ENCODE measurements around the gene ATF6.

ATF6 gene

GRCh38 chr1:161834967-161835550 lies 68.9 kb downstream of the ATF6 start:
- DNase-seq: no peak

GRCh38 chr1:161836018-161836417 lies 69.9 kb downstream of the ATF6 start:
- no peak for DNase-seq

- DNase-seq: no peak
Measured at GRCh38 chr1:161838362-161838761, 72.2 kb downstream of the ATF6 start.

GRCh38 chr1:161838885-161839284 lies 72.8 kb downstream of the ATF6 start:
- DNase-seq: no peak

GRCh38 chr1:161839591-161839990 lies 73.5 kb downstream of the ATF6 start:
- DNase-seq: no peak

GRCh38 chr1:161840363-161840762 lies 74.2 kb downstream of the ATF6 start:
- no peak for DNase-seq

GRCh38 chr1:161843156-161843555 lies 77.0 kb downstream of the ATF6 start:
- DNase-seq: no peak

GRCh38 chr1:161844696-161845095 lies 78.6 kb downstream of the ATF6 start:
- no peak for DNase-seq

GRCh38 chr1:161848676-161849075 lies 82.6 kb downstream of the ATF6 start:
- DNase-seq: no peak

GRCh38 chr1:161849518-161849917 lies 83.4 kb downstream of the ATF6 start:
- DNase-seq: no peak

- no peak for DNase-seq
Measured at GRCh38 chr1:161855260-161855659, 89.1 kb downstream of the ATF6 start.

GRCh38 chr1:161858271-161858670 lies 92.2 kb downstream of the ATF6 start:
- no peak for DNase-seq

- no peak for DNase-seq
Measured at GRCh38 chr1:161863549-161863948, 97.4 kb downstream of the ATF6 start.

- no peak for DNase-seq
Measured at GRCh38 chr1:161864577-161864976, 98.5 kb downstream of the ATF6 start.

GRCh38 chr1:161866241-161866640 lies 100.1 kb downstream of the ATF6 start:
- DNase-seq: no peak

- no peak for DNase-seq
Measured at GRCh38 chr1:161868832-161869231, 102.7 kb downstream of the ATF6 start.

- no peak for DNase-seq
Measured at GRCh38 chr1:161869291-161869690, 103.2 kb downstream of the ATF6 start.

GRCh38 chr1:161872506-161872905 lies 106.4 kb downstream of the ATF6 start:
- DNase-seq: no peak

- DNase-seq: no peak
Measured at GRCh38 chr1:161879261-161879660, 113.1 kb downstream of the ATF6 start.

GRCh38 chr1:161884475-161884874 lies 118.4 kb downstream of the ATF6 start:
- no peak for DNase-seq

GRCh38 chr1:161885003-161885402 lies 118.9 kb downstream of the ATF6 start:
- no peak for DNase-seq

GRCh38 chr1:161885759-161886158 lies 119.6 kb downstream of the ATF6 start:
- no peak for DNase-seq

- DNase-seq: no peak
Measured at GRCh38 chr1:161886589-161886988, 120.5 kb downstream of the ATF6 start.

- DNase-seq: no peak
Measured at GRCh38 chr1:161887730-161888287, 121.7 kb downstream of the ATF6 start.

- DNase-seq: no peak
Measured at GRCh38 chr1:161890574-161890973, 124.5 kb downstream of the ATF6 start.
